Measurements from ENCODE around the gene CEP120. TPM values are rescaled to one million over a fixed set of nuclear protein-coding genes. Genes with fewer than 3 reads are reported as not detected.

CEP120 gene
- total and polyA plus RNA-seq, 3 donors from 2014 or later, result 25.8 to 47.5 (median 45.8) TPM

- Histone ChIP-seq H3K4me3 (peak overlapping the region in 1 of 2 donors; percentile 33), H3K27ac (no peak overlapping the region), H3K4me1 (no peaks in the 10 kb centered on the region), H3K36me3 (ENCODE audit: low read depth, missing control alignments) (no peaks in the 10 kb centered on the region), H3K9me3 (no peaks in the 10 kb centered on the region), H3K27me3 (no peaks in the 10 kb centered on the region)
- 58 to 80% methylated on average over 2 of the region's 2 CpGs for WGBS, 2 donors
- TF ChIP-seq CTCF (IDR thresholded peaks at IDR 0.05) (no peak), POLR2A (IDR thresholded peaks at IDR 0.05) (no peak)
- intact Hi-C loops (cut with DNase I; ENCODE audit: low total_unique reads), result no loop called here
- DNase-seq, result no peak
Measured at GRCh38 chr5:123429993-123430392, 6.8 kb upstream of the CEP120 start.

- H3K4me1 ChIP-seq, result no peaks in the 10 kb centered on the region
- H3K4me3 ChIP-seq, result no peak overlapping the region
- TF ChIP-seq POLR2A (IDR thresholded peaks at IDR 0.05), result no peak
- TF ChIP-seq CTCF (IDR thresholded peaks at IDR 0.05), result no peak
- no peak overlapping the region for H3K27ac ChIP-seq
- no peak for DNase-seq
- no peaks in the 10 kb centered on the region for H3K9me3 ChIP-seq
- H3K36me3 ChIP-seq (ENCODE audit: low read depth, missing control alignments), result no peaks in the 10 kb centered on the region
- WGBS, 2 donors, result 82 to 88% methylated on average over 3 of the region's 3 CpGs
- intact Hi-C loops (cut with DNase I; ENCODE audit: low total_unique reads), result no loop called here
- no peaks in the 10 kb centered on the region for H3K27me3 ChIP-seq
Measured at GRCh38 chr5:123429221-123429954, 6.2 kb upstream of the CEP120 start.

DNA sequence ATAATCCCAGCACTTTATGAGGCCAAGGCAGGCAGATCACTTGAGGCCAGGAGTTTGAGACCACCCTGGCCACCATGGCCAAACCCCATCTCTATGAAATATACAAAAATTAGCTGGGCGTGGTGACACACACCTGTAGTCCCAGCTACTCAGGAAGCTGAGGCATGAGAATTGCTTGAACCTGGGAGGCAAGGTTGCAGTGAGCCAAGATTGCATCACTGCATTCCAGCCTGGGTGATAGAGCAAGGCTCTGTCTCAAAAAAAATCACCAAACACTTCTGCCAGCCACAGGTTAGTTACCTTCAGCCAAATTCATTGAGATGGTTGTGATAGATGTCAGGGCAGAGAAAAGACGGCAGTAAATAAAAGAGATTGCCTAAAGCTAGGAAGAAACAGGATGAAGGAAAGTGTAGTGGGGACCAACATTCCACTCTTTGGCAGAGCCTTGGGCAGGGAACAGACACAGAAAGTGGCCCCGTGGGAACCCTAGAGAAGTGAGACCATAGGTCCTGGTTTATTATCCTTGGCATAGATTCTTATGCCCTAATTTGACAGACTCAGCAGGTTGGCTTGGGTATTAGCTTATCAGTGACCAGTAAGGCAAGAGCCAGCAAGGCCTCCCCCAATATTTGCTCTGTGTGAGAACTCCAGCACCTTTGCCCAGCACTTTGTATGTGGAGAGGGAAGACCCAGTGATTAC, 5.5 kb upstream of the CEP120 start:
- TF ChIP-seq POLR2A (IDR thresholded peaks at IDR 0.05) (no peak), CTCF (IDR thresholded peaks at IDR 0.05) (no peak)
- no peak for DNase-seq
- intact Hi-C loops (cut with DNase I; ENCODE audit: low total_unique reads), result no loop called here
- H3K36me3 ChIP-seq (ENCODE audit: low read depth, missing control alignments), result no peaks in the 10 kb centered on the region
- 89 to 90% methylated on average over 3 of the region's 3 CpGs for WGBS, 2 donors
- no peak overlapping the region for H3K27ac ChIP-seq
- no peaks in the 10 kb centered on the region for H3K27me3 ChIP-seq
- no peaks in the 10 kb centered on the region for H3K4me1 ChIP-seq
- H3K4me3 ChIP-seq, result no peak overlapping the region
- no peaks in the 10 kb centered on the region for H3K9me3 ChIP-seq

DNA sequence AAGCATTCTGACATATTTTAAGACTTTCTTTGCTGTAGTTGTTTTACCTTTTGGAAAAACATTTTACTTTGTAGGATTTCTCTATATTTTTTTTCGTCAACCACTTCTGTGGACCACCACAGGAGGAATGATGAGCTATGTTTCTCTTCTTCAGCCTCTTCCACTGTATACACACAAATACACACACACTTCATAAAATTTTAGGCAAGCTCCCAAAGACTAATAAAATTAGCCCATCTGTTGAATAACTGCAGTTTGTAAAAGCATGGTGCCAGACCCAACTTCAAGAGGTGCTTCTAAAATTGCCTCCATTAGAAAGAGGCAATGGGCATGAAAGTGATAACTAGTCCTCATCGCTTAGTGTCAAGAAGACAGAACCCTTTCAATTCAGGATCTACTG, 4.1 kb upstream of the CEP120 start:
- no peak overlapping the region for H3K4me3 ChIP-seq
- TF ChIP-seq POLR2A (IDR thresholded peaks at IDR 0.05) (no peak), CTCF (IDR thresholded peaks at IDR 0.05) (no peak)
- H3K9me3 ChIP-seq, result no peaks in the 10 kb centered on the region
- no peaks in the 10 kb centered on the region for H3K36me3 ChIP-seq (ENCODE audit: low read depth, missing control alignments)
- no peak overlapping the region for H3K27ac ChIP-seq
- no peaks in the 10 kb centered on the region for H3K4me1 ChIP-seq
- intact Hi-C loops (cut with DNase I; ENCODE audit: low total_unique reads), result no loop called here
- DNase-seq, result no peak
- 90 to 95% methylated on average over 2 of the region's 2 CpGs for WGBS, 2 donors
- H3K27me3 ChIP-seq, result no peaks in the 10 kb centered on the region
